ENCODE measurements around the gene ADAMTS9.

Gene ADAMTS9

DNA sequence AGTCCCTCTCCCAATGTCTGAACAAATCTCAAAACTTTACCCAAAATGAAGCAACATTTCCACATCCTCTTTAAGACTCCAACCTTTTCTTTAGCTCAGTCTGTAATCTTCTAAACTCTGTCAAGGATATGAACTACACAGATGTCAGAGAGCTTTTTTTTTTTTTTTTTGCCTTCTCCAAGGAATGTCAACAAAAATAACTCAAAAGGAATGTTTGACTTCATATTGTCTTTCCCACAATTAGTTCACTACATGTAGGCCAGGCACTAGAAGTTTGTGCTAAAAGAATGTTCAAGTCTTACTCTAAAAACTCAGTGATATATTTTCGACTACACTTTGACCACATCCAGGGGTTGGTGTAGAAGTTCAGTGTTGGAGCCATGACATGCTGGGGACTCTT lies 37.1 kb downstream of the ADAMTS9 start:
- TF ChIP-seq, protein P1, sequence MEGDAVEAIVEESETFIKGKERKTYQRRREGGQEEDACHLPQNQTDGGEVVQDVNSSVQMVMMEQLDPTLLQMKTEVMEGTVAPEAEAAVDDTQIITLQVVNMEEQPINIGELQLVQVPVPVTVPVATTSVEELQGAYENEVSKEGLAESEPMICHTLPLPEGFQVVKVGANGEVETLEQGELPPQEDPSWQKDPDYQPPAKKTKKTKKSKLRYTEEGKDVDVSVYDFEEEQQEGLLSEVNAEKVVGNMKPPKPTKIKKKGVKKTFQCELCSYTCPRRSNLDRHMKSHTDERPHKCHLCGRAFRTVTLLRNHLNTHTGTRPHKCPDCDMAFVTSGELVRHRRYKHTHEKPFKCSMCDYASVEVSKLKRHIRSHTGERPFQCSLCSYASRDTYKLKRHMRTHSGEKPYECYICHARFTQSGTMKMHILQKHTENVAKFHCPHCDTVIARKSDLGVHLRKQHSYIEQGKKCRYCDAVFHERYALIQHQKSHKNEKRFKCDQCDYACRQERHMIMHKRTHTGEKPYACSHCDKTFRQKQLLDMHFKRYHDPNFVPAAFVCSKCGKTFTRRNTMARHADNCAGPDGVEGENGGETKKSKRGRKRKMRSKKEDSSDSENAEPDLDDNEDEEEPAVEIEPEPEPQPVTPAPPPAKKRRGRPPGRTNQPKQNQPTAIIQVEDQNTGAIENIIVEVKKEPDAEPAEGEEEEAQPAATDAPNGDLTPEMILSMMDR (conservative IDR thresholded peaks at IDR 0.05; ENCODE audit: control insufficient read depth, insufficient read depth, low read depth, low read length): no peak
- no peak overlapping the region for H3K4me3 ChIP-seq (ENCODE audit: control insufficient read depth, low read depth, low read length)
- peak; percentile 33 for DNase-seq (ENCODE audit: low read depth)

DNA sequence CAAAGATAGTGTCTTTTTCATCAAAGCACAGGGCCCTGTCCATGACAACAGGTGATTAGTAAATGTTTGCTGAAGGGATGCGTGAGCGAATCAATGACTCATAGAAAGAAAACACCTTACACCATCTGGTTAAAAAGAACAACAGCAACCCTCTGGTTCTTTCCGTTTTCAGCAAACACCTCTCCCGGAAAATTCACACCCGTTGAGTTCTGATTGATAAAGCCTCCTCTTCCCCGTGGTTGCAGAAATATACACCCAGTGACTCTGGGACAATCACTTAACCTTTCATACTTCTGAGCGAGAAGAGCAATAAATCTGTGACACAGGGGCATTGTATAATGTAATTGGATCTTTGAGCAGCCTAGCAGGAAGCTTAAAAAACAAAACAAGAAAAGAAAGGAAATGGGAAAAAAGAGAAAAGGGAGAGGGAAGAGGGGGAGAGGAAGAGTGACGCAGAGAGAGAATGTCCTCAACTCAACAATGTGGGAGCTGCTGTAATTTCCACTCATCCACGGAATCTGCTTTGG lies 37.6 kb downstream of the ADAMTS9 start:
- DNase-seq (ENCODE audit: low read depth): no peak
- TF ChIP-seq, protein P1 (conservative IDR thresholded peaks at IDR 0.05; ENCODE audit: control insufficient read depth, insufficient read depth, low read depth, low read length): no peak
- no peak overlapping the region for H3K4me3 ChIP-seq (ENCODE audit: control insufficient read depth, low read depth, low read length)

DNA sequence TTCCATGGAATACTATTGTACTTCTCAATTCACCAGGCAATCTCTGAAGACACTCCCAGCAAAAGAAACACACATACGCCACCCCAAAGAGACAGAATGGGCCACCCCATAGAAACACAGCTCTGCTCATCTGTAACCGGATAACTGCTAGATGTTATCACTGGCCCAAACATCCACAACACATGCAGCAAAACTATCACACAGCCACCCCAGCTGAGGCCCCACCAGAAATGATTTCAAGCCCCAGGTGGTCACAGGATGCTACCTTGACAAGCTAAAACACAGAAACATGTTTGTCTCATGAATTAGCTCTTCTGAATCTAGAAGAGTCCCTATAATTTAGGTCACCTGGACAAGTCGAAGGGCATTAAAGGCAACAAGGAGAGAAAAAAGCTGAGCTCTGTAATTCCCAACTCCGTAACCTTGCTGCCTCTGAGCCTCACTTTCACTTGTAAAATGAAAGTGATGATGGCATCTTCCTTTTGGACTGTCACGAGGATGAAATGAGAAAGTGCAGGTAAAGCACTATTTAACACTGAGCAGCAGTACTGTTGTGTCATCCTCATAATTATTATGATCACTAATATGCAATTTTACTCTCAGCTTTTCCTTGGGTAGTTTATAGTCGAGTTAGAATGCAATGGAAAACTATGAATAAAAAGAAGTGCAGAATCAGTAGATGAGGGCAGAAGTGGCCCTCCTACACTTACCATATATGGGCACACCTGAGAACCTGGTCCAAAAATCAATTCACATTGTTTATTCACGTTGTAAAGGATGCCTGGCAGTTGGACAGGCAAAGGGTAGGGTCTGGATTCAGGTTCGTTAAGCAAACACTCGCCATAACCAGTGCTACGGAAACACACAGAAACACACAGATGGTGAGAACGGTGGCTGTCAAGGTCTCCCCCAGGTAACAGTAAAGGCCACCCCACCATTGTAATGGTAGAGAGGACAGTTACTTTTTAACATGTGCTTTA lies 38.6 kb downstream of the ADAMTS9 start:
- TF ChIP-seq, protein P1 (conservative IDR thresholded peaks at IDR 0.05; ENCODE audit: control insufficient read depth, insufficient read depth, low read depth, low read length): no peak
- H3K4me3 ChIP-seq (ENCODE audit: control insufficient read depth, low read depth, low read length): no peak overlapping the region
- no peak for DNase-seq (ENCODE audit: low read depth)

DNA sequence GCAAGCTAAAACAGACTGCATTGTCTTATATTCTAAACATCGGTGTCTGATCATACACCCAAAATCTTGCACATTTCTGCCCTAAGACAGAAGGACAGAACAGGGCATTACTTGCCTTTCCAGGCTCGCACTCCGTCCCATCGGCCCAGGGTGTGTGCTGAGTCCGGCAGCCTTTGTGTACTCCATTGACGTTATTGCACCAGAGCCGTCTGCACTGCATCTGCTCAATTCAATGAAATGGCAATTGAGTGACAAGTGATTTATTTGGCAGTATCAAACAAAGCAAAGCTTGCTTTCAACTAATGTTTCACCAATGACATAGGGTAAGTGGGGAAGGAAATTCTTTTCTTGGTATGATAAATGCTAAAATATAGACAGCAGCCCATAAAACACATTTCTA lies 40.0 kb downstream of the ADAMTS9 start:
- TF ChIP-seq, protein P1 (conservative IDR thresholded peaks at IDR 0.05; ENCODE audit: control insufficient read depth, insufficient read depth, low read depth, low read length): no peak
- no peak overlapping the region for H3K4me3 ChIP-seq (ENCODE audit: control insufficient read depth, low read depth, low read length)

DNA sequence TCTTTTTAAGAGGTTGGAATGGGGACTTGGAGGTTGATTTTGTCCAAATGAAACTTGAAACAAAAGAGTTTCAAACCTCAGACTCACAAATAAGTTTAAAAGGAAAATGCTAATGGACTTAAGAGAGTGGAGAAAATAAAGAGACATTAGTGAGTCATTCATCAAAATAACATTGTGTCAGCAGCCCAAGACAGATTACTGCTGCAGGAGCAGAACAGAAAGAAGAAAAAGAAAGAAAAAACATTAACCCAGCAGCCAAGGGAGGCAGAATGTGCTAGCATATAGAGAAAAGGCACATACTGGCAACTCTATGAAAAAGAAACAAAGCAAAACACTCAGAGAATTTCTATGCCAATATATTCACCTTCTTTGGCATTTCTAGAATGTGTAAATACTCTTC lies 42.6 kb downstream of the ADAMTS9 start:
- TF ChIP-seq, protein P1 (conservative IDR thresholded peaks at IDR 0.05; ENCODE audit: control insufficient read depth, insufficient read depth, low read depth, low read length): no peak
- peak; percentile 23 for DNase-seq (ENCODE audit: low read depth)
- H3K4me3 ChIP-seq (ENCODE audit: control insufficient read depth, low read depth, low read length): no peak overlapping the region

More for the DNA sequence above, 40.0 kb downstream of the ADAMTS9 start:
- DNase-seq (ENCODE audit: low read depth): no peak

DNA sequence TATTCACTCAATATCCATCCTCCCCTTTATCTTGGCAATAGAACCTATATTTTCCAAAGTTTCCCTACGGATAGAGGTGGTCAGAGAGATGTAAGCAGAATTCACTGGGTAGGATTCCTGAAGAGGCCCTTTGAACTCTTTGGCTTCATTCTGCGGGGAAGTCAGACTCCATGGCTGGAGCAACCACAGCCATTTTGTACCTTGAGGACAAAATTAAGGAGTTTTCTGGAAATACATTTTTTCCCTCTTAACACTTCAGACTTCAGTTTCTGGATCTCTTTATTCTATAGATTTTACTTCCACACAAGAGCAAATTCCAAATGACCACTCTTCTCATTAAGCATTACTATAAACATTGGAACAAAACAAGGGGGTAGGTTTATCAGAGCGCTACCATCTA lies 43.3 kb downstream of the ADAMTS9 start:
- DNase-seq (ENCODE audit: low read depth): no peak
- H3K4me3 ChIP-seq (ENCODE audit: control insufficient read depth, low read depth, low read length): no peak overlapping the region
- TF ChIP-seq, protein P1 (conservative IDR thresholded peaks at IDR 0.05; ENCODE audit: control insufficient read depth, insufficient read depth, low read depth, low read length): no peak
